Mucosa of gallbladder (tissue), 1 donor: ENCODE measurements around the gene SORL1. TPM values are rescaled to one million over a fixed set of nuclear protein-coding genes. Genes with fewer than 3 reads are reported as not detected.
"Not testable (repeated sequence)": the region's sequence is repeated elsewhere in the genome, so short reads cannot be mapped to it uniquely, and the experiment has no call there.

Source experiments
- DNase-seq: peaks from one replicate; pipeline ENCODE4 v3.0.0-alpha.2; 2020; ENCODE audit warnings: low spot score
- total RNA-seq: library from RNA; stranded (reverse); gene quantifications from one replicate; pipeline ENCODE4 v1.2.1, GENCODE V29; 2021
- donor health status: DM: no; HTN: no; CAD: no.

The SORL1 gene, protein sequence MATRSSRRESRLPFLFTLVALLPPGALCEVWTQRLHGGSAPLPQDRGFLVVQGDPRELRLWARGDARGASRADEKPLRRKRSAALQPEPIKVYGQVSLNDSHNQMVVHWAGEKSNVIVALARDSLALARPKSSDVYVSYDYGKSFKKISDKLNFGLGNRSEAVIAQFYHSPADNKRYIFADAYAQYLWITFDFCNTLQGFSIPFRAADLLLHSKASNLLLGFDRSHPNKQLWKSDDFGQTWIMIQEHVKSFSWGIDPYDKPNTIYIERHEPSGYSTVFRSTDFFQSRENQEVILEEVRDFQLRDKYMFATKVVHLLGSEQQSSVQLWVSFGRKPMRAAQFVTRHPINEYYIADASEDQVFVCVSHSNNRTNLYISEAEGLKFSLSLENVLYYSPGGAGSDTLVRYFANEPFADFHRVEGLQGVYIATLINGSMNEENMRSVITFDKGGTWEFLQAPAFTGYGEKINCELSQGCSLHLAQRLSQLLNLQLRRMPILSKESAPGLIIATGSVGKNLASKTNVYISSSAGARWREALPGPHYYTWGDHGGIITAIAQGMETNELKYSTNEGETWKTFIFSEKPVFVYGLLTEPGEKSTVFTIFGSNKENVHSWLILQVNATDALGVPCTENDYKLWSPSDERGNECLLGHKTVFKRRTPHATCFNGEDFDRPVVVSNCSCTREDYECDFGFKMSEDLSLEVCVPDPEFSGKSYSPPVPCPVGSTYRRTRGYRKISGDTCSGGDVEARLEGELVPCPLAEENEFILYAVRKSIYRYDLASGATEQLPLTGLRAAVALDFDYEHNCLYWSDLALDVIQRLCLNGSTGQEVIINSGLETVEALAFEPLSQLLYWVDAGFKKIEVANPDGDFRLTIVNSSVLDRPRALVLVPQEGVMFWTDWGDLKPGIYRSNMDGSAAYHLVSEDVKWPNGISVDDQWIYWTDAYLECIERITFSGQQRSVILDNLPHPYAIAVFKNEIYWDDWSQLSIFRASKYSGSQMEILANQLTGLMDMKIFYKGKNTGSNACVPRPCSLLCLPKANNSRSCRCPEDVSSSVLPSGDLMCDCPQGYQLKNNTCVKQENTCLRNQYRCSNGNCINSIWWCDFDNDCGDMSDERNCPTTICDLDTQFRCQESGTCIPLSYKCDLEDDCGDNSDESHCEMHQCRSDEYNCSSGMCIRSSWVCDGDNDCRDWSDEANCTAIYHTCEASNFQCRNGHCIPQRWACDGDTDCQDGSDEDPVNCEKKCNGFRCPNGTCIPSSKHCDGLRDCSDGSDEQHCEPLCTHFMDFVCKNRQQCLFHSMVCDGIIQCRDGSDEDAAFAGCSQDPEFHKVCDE (N-terminal part only)
- total RNA-seq = 71.3 TPM

- peak; percentile 79 for DNase-seq
These were observed at the start of gene SORL1 for GRCh38 chr11:121451986-121452608. SORL1 (plus strand) TSS chr11:121452314; CDS start chr11:121452332, 18 bp downstream.

- DNase-seq = no peak
These were observed 46.5 kb upstream of the SORL1 start for GRCh38 chr11:121405646-121406045.

DNA sequence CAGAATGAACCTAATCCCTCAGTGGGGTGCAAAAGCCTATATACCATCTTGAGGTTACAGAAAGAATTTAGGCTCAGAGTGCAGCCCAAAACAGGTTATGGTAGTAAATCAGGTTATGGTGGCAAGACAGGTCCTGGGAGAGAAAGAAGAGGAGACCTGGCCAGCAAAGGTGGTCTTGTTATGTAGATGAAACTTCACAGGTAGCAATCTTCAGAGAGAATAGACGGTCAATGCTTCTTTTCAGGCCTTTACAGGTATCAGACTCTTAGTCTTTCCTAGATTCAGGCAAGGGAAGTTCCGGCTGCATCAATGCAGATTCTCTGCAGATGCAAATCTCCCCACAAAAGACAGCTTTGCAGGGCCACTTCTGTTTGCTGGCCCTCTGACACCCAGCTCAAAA, 45.8 kb upstream of the SORL1 start:
- DNase-seq = no peak

- DNase-seq = no peak
These were observed 43.3 kb upstream of the SORL1 start for GRCh38 chr11:121408830-121409229.

DNA sequence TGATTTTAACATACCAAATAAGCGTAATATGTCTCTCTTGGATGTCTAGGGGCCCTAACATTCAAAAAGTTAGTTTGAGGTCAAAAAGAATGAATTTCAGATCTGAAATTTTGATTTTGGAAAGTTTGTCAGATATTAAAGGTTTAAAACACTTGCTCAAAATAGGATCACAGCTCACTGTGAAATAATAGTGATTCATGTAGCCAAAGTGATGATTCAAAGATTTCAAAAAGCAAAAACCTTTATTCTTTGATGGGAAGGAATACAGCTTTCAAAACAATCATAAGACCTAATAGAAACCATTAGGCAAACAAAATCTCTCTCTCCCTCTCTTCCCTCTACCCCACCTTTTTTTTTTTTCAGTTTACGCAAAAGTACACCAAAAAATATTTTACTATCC, 42.1 kb upstream of the SORL1 start:
- not testable (repeated sequence) for DNase-seq

DNA sequence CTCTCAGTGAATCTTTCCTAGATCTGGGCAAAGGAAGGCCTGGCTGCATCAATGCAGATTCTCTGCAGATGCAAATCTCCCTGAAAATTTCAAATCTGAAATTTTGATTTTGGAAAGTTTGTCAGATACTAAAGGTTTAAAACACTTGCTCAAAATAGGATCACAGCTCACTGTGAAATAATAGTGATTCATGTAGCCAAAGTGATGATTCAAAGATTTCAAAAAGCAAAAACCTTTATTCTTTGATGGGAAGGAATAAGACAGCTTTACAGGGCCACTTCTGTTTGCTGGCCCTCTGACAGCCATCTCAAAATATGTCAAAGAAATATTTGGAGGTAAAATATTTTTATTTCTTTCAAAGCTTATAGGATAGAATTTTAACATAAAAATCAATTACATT, 40.8 kb upstream of the SORL1 start:
- DNase-seq = not testable (repeated sequence)

- no peak for DNase-seq
These were observed 40.0 kb upstream of the SORL1 start for GRCh38 chr11:121412000-121412587.

GRCh38 chr11:121412711-121413415, 39.3 kb upstream of the SORL1 start:
- no peak for DNase-seq

DNA sequence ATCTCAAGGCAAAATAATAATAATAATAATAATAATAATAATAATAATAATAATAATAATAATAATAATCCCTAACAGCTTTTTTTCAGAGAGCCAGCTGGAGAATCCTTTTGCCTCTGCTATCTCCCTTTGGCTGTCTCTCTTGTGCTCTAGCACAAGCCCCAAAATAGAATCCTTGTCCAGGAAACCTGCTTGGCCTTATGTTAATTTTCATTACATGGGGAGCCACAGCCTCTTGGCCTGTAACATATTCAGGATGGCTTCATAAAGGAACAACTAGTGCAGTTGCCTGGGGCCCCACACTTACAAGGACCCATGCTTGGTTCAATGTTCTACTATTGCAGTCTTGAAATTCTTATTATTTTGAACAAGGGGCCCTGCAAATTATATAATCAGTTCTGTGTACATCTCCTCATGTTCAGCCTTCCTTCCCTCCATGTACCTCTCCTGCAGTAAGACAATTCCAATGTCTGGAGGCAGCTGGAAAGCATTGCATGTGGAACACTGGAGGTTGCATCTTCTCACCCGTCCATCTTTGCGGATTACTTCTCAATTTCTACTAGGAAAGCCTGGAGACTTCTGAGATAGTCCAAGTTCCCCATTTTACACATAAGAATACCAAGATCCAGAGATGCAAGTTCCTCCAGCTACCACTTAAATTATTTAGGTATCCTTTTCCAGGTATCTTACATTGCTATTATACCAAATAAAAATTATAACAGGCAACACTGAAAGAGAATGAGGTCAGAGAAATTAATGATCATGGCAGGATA, 37.8 kb upstream of the SORL1 start:
- DNase-seq = no peak

DNA sequence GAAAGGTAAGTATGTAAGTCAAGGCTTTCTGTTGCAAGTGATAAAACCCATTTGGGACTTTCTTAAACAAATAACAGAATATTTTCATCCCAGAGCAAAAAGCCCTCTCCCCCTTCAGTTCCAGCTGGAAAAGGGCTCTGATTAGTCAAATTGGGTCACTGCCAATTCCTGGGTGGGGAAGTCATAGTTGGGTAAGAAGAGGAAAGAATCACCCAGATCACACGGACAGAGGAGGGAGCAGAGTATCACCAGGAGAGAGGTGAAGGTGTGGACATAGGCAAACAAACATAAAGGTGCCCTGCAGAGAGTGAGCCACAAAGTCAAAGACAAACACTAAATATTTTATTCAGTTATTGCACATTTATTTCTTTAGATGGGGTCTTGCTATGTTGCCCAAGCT, 36.3 kb upstream of the SORL1 start:
- DNase-seq = peak; percentile 36

DNA sequence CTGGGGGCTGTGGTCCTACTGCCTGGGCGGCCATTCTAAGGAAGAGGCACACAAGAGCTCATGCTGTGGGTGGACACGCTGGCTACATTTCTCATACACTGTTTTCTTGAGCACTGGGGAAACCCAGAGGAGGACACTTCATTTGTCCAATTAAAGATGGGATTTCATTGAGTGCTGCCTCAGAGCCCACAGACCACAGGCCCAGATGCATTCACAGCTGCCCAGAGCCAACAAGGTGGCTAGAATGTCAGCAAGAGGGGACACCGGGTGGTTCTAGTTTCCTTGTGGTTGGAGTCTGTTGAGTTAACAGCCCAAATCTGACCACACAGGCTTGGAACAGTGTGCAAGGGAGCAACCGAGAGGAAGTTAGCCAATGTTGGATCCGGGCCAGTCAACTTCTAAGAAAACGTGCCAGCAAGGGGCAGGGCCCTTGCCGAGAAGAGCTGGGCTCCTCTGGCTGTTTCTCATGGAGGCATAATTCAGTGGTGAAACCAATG, 35.0 kb upstream of the SORL1 start:
- DNase-seq = peak; percentile 86

- DNase-seq = no peak
These were observed 34.5 kb upstream of the SORL1 start for GRCh38 chr11:121417607-121418006.

- peak; percentile 27 for DNase-seq
These were observed 33.4 kb upstream of the SORL1 start for GRCh38 chr11:121418625-121419114.

DNA sequence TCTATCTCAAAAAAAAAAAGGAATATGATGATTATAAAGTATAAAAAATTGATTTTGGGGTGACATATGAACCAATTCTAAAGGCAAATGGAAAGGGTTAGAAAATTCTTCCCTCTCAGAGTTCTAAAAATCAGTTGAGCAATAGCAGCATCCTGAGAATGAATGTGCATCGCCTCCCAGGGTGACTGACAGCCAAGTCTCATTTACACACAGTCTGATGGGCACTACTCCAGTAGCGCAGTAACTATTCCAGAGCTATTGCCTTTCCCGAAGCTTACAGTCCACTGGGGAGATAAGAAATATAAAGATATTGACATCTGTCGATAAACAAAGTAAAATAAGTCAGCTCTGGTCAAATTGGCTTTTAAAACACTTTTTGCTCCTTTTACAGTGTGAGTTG, 32.3 kb upstream of the SORL1 start:
- no peak for DNase-seq

- no peak for DNase-seq
These were observed 31.7 kb upstream of the SORL1 start for GRCh38 chr11:121420398-121420797.

DNA sequence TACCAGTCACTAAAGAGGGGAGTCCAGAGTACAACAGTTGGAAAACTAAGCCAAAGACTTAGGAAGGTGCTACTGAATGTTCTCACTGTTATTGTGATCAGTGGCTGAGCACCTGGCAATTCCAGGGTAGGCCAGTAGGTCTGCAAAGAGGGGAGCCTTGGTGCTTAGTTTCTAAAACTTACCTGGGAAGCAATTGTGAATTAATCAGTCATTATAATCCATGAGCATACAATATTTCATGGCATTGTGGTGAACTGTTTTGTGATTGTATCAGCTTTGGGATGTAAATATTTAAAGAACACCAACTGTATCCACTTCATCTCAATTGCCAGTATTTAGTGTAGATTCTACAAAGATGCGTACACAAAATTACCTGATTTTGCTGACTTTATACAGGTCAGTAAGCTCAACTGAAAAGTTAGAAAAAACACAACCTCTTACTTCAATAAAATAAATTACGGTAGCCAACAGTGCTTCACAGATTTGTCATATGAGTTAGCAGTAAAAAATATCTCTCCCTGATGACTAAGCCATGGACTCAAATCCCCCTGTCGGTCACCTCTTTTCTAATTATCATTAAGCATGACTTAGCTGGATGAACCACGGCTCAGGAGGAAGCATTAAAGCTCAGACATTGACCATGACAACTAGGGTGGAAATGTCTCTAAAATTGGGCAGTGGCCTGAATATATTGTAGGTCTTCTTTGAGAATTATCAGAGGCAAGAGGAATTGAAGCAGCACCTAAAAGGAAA, 30.8 kb upstream of the SORL1 start:
- DNase-seq = no peak

GRCh38 chr11:121422675-121423074, 29.4 kb upstream of the SORL1 start:
- DNase-seq = no peak

- no peak for DNase-seq
These were observed 26.3 kb upstream of the SORL1 start for GRCh38 chr11:121425828-121426227.
